HG03135 (cell line): ENCODE data around the gene SLC6A13.

Experiments used
- ATAC-seq: cut with Tn5 transposase; IDR thresholded peaks from one replicate; pipeline ENCODE4 v1.9.1; 2021; ENCODE audit warnings: mild to moderate bottlenecking, moderate library complexity; ENCODE audit not compliant: unreplicated experiment

The SLC6A13 gene

GRCh38 chr12:234891-235415 is 27.7 kb downstream of the SLC6A13 start:
- no peak for ATAC-seq

GRCh38 chr12:234019-234418 is 28.6 kb downstream of the SLC6A13 start:
- ATAC-seq = no peak

- ATAC-seq = no peak
These were observed 29.0 kb downstream of the SLC6A13 start for GRCh38 chr12:233615-233968.

GRCh38 chr12:232731-233614 is 29.7 kb downstream of the SLC6A13 start:
- no peak for ATAC-seq

- ATAC-seq = no peak
These were observed 31.5 kb downstream of the SLC6A13 start for GRCh38 chr12:230925-231671.

GRCh38 chr12:229441-230191 is 33.0 kb downstream of the SLC6A13 start:
- no peak for ATAC-seq

GRCh38 chr12:228846-229200 is 33.8 kb downstream of the SLC6A13 start:
- ATAC-seq = no peak

GRCh38 chr12:227923-228845 is 34.5 kb downstream of the SLC6A13 start:
- no peak for ATAC-seq

- ATAC-seq = no peak
These were observed 35.2 kb downstream of the SLC6A13 start for GRCh38 chr12:227286-227915.

GRCh38 chr12:226401-226800 is 36.2 kb downstream of the SLC6A13 start:
- no peak for ATAC-seq

- ATAC-seq = no peak
These were observed 37.6 kb downstream of the SLC6A13 start for GRCh38 chr12:225012-225411.

- ATAC-seq = no peak
These were observed 38.3 kb downstream of the SLC6A13 start for GRCh38 chr12:224330-224729.

GRCh38 chr12:223841-224240 is 38.8 kb downstream of the SLC6A13 start:
- no peak for ATAC-seq

GRCh38 chr12:221736-222135 is 40.9 kb downstream of the SLC6A13 start:
- ATAC-seq = no peak

GRCh38 chr12:220946-221550 is 41.6 kb downstream of the SLC6A13 start:
- no peak for ATAC-seq

GRCh38 chr12:220491-220890 is 42.1 kb downstream of the SLC6A13 start:
- no peak for ATAC-seq

- ATAC-seq = no peak
These were observed 42.7 kb downstream of the SLC6A13 start for GRCh38 chr12:219891-220352.

- no peak for ATAC-seq
These were observed 43.7 kb downstream of the SLC6A13 start for GRCh38 chr12:218728-219590.
